Spleen (tissue), 11 donors: ENCODE results near the gene BBX. TPM values are rescaled to one million over a fixed set of nuclear protein-coding genes. Genes with fewer than 3 reads are reported as not detected.

Experiments
- DNase-seq: peaks from one replicate; pipeline ENCODE4 v3.0.0-alpha.2; 2020
- H3K27ac ChIP-seq, 8 donors: fragments of 200-600 bp; sonication (generic) in 7 of 8; 1 replicate in 4 of 8; 2 replicates in 4 of 8; pipeline versions ENCODE4 v1.5.0 to v1.8.0; 2016 to 2021; ENCODE audit warnings: inconsistent platforms in 4 of 8, mild to moderate bottlenecking in 4 of 8, moderate library complexity in 1 of 8
- H3K27me3 ChIP-seq, 7 donors: fragments of 200-600 bp; sonication (generic) in 6 of 7; replicated peaks in 1 of 7; 1 replicate in 4 of 7; 2 replicates in 3 of 7; pipeline versions ENCODE4 v1.5.0 to v1.8.0; 2016 to 2021; ENCODE audit warnings: inconsistent platforms in 3 of 7, mild to moderate bottlenecking in 1 of 7
- H3K36me3 ChIP-seq, 6 donors: fragments of 200-600 bp; sonication (generic) in 5 of 6; 1 replicate in 4 of 6; 2 replicates in 2 of 6; pipeline versions ENCODE4 v1.5.0 to v1.8.0; 2016 to 2021; ENCODE audit warnings: inconsistent platforms in 2 of 6
- H3K4me1 ChIP-seq, 6 donors: fragments of 200-600 bp; sonication (generic) in 5 of 6; 1 replicate in 3 of 6; 2 replicates in 3 of 6; pipeline versions ENCODE4 v1.5.0 to v1.8.0; 2016 to 2021; ENCODE audit warnings: inconsistent platforms in 3 of 6
- H3K4me3 ChIP-seq, 8 donors: fragments of 200-600 bp; sonication (generic) in 7 of 8; 1 replicate in 4 of 8; 2 replicates in 4 of 8; pipeline versions ENCODE4 v1.5.0 to v1.8.0; 2016 to 2021; ENCODE audit warnings: inconsistent platforms in 4 of 8, mild to moderate bottlenecking in 4 of 8, moderate library complexity in 2 of 8
- H3K9me3 ChIP-seq, 8 donors: fragments of 200-600 bp; sonication (generic) in 7 of 8; 1 replicate in 4 of 8; 2 replicates in 4 of 8; pipeline versions ENCODE4 v1.5.0 to v1.8.0; 2016 to 2021; ENCODE audit warnings: inconsistent platforms in 4 of 8
- CTCF ChIP-seq, 11 experiments: fragments of 200-600 bp in 7 of 11; fragments of 450-650 bp in 4 of 11; sonication (generic) in 4 of 11; IDR thresholded peaks in 8 of 11; conservative IDR thresholded peaks in 3 of 11; 1 replicate in 7 of 11; 2 replicates in 4 of 11; pipeline versions ENCODE4 v1.4.0 to v1.8.0; 2016 to 2021; ENCODE audit warnings: antibody characterized with exemption in 11 of 11, inconsistent platforms in 4 of 11, mild to moderate bottlenecking in 1 of 11
- POLR2A ChIP-seq, 3 donors: fragments of 450-650 bp; IDR thresholded peaks; one replicate each; pipeline ENCODE4 v1.5.1; 2017; ENCODE audit warnings: antibody characterized with exemption in 3 of 3, mild to moderate bottlenecking in 1 of 3
- POLR2AphosphoS5 ChIP-seq, 3 donors: sonication (generic); formaldehyde crosslinking; IDR thresholded peaks; one replicate each; pipeline ENCODE4 v1.5.1; 2017; ENCODE audit warnings: antibody characterized with exemption in 3 of 3
- WGBS, 5 donors: extraction: QIAGEN DNeasy Blood & Tissue Kit in 3 of 5; methylation state at CpG; one replicate each; pipeline versions ENCODE4 v1.1.5 to v1.1.7; 2013 to 2018; 5-methylcytosine and 5-hydroxymethylcytosine counted together
- intact Hi-C: fragments of 100-400 bp; cut with DNase I; formaldehyde crosslinking; loops from one replicate; pipeline ENCODE4 v1.15.0; 2023; ENCODE audit warnings: low total_unique reads
- polyA plus RNA-seq, 3 donors: library from polyadenylated mRNA; stranded (reverse); fragments of 200-250 nt; gene quantifications; one replicate each; pipeline ENCODE4 v1.2.1, GENCODE V29; 2013
- total RNA-seq, 7 donors: library from RNA; depleted of rRNA in 3 of 7; stranded (reverse); fragments of >200 nt in 3 of 7; fragmentation: NEBNext Ultra II Directional in 4 of 7; extraction: Animal tissue kit (Norgen Biotek cat#: 25700) in 4 of 7; gene quantifications; one replicate each; pipeline versions ENCODE4 v1.1.0 to v1.2.1, GENCODE V29; 2016 to 2021
- donor health status: healthy with polysubstance abuse.
- donor health status: DM: no; HTN: no; CAD: no; lungs with moderate emphysema.
- donor health status: DM: no; HTN: no; CAD: no.
- donor health status: Bipolar disorder and iron deficiency.
- donor health status: healthy.
- donor health status: DM: no; HTN: no; CAD: no.
- donor health status: DM: yes; HTN: yes; CAD: no.

The BBX gene
- total and polyA plus RNA-seq, 10 donors = 5.1 to 98.5 (median 74.6) TPM

GRCh38 chr3:107641572-107642307 lies 119.0 kb downstream of the BBX start:
- no peak for DNase-seq
- no peak for TF ChIP-seq CTCF (IDR thresholded peaks at IDR 0.05 in 8 of 11, conservative IDR thresholded peaks at IDR 0.05 in 3 of 11)
- TF ChIP-seq POLR2AphosphoS5 (IDR thresholded peaks at IDR 0.05) = no peak
- no peak for TF ChIP-seq POLR2A (IDR thresholded peaks at IDR 0.05)
- no peaks in the 10 kb centered on the region for H3K9me3 ChIP-seq
- intact Hi-C loops = no loop called here
- WGBS, 5 donors = 32 to 71% (median 49%) methylated on average over 2 of the region's 2 CpGs
- H3K27me3 ChIP-seq = no peaks in the 10 kb centered on the region
- H3K4me1 ChIP-seq = peaks cover 0 to 22% (median 11%) of the 10 kb centered on the region in 6 donors
- no peak overlapping the region for H3K27ac ChIP-seq
- H3K36me3 ChIP-seq = peaks cover 0 to 14% (median 4%) of the 10 kb centered on the region in 6 donors
- no peak overlapping the region for H3K4me3 ChIP-seq

- WGBS, 5 donors = 77 to 89% (median 81%) methylated on average over 6 of the region's 6 CpGs
- H3K36me3 ChIP-seq = peaks cover 0 to 27% (median 4%) of the 10 kb centered on the region in 6 donors
- DNase-seq = no peak
- H3K4me1 ChIP-seq = peaks cover 0 to 22% (median 11%) of the 10 kb centered on the region in 6 donors
- no peak overlapping the region for H3K4me3 ChIP-seq
- no peak for TF ChIP-seq POLR2AphosphoS5 (IDR thresholded peaks at IDR 0.05)
- no peak for TF ChIP-seq POLR2A (IDR thresholded peaks at IDR 0.05)
- no peak for TF ChIP-seq CTCF (IDR thresholded peaks at IDR 0.05 in 8 of 11, conservative IDR thresholded peaks at IDR 0.05 in 3 of 11)
- intact Hi-C loops = no loop called here
- H3K27me3 ChIP-seq = no peaks in the 10 kb centered on the region
- no peaks in the 10 kb centered on the region for H3K9me3 ChIP-seq
- no peak overlapping the region for H3K27ac ChIP-seq
These were observed 120.5 kb downstream of the BBX start for GRCh38 chr3:107643038-107643883.

- whole genome bisulfite sequencing, 5 donors = 85 to 94% (median 91%) methylated on average over 3 of the region's 3 CpGs
- intact Hi-C loops = no loop called here
These were observed 121.9 kb downstream of the BBX start for GRCh38 chr3:107644631-107645030.

More at GRCh38 chr3:107644631-107645030, 121.9 kb downstream of the BBX start:
- H3K4me3 ChIP-seq = no peak overlapping the region
- TF ChIP-seq POLR2AphosphoS5 (IDR thresholded peaks at IDR 0.05) (no peak), CTCF (IDR thresholded peaks at IDR 0.05 in 8 of 11, conservative IDR thresholded peaks at IDR 0.05 in 3 of 11) (no peak), POLR2A (IDR thresholded peaks at IDR 0.05) (no peak)
- H3K4me1 ChIP-seq = peaks cover 0 to 22% (median 11%) of the 10 kb centered on the region in 6 donors
- no peaks in the 10 kb centered on the region for H3K9me3 ChIP-seq
- DNase-seq = no peak
- H3K27ac ChIP-seq = no peak overlapping the region
- H3K27me3 ChIP-seq = no peaks in the 10 kb centered on the region
- H3K36me3 ChIP-seq = peaks cover 0 to 38% (median 4%) of the 10 kb centered on the region in 6 donors
